Measurements from ENCODE around the gene KRT38.

KRT38 gene

DNA sequence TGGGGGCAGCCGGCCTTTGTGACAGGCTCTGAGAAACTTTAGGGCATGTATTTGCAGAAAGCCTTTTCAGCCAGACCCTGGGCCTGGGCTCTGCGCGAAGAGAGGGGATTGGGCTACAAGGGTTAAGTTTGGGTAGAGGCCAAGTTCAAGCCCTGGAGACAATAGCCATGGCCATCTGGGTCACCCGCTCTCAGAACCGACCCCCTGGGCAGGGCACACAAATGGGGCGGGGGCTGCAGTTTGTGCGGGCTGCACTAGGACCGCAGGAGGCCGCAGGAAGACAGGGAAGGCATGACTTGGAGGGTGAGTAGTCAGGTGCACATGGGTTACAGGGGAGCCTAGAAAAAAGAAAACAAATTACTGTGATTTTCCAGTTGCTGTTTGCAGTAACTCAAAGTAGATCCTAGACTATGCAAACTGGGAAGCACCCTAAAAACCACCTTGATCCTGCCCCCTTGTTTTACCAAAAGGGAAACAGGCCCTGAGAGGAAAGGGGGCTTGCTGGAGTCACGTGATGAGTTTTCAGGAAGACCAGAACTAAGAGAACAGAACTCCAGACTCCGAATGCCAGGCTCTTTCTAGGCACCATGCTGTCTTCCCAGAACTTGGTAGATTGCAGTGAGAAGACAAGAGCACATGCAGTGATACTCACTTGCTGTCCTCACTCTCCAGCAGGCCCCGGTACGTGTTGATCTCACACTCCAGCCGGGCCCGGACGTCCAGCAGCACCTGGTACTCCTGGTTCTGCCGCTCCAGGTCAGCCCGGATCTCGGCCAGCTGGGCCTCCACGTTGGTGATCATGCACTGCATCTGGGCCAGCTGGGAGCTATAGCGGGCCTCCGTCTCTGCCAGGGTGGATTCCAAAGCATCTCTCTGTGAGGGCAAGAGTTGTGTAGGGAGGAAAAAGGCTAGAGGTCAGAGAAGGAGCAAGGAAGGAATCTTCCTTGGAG lies 36.4 kb upstream of the KRT38 start:
- H3K27me3 ChIP-seq (ENCODE audit: insufficient read depth, low read length), result peaks cover 7% of the 10 kb centered on the region
- no peak overlapping the region for H3K4me3 ChIP-seq (ENCODE audit: low read length)
- no peaks in the 10 kb centered on the region for H3K36me3 ChIP-seq (ENCODE audit: insufficient read depth, low read length)
- H3K4me1 ChIP-seq (ENCODE audit: insufficient read depth, low read length), result no peaks in the 10 kb centered on the region
- H3K9me3 ChIP-seq (ENCODE audit: low read length), result no peaks in the 10 kb centered on the region
- no peak overlapping the region for H2AFZ ChIP-seq (ENCODE audit: low read depth, low read length)

DNA sequence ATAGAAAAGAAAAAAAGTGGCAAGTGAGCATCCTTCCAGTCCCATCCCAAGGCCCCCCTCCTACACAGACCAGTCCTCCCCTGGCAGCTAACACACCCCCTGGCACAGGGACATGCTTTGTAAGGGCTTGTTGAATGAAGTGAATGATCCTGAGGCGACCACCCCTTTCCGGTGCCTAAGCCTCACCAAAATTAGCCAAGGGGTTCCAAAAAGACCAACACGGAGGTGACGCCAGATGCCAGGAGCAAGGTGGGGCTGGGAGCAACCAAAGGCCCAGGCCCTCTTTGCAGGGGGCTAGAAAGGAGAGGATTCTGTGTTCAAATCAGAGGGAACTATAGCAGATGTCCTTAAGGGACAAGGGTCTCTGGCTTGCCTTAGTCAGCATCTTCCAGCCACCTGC lies 34.6 kb upstream of the KRT38 start:
- Histone ChIP-seq H3K36me3 (ENCODE audit: insufficient read depth, low read length) (no peaks in the 10 kb centered on the region), H3K9me3 (ENCODE audit: low read length) (no peaks in the 10 kb centered on the region), H3K4me1 (ENCODE audit: insufficient read depth, low read length) (no peaks in the 10 kb centered on the region), H3K4me3 (ENCODE audit: low read length) (no peak overlapping the region), H2AFZ (ENCODE audit: low read depth, low read length) (no peak overlapping the region), H3K27me3 (ENCODE audit: insufficient read depth, low read length) (peaks cover 7% of the 10 kb centered on the region)

DNA sequence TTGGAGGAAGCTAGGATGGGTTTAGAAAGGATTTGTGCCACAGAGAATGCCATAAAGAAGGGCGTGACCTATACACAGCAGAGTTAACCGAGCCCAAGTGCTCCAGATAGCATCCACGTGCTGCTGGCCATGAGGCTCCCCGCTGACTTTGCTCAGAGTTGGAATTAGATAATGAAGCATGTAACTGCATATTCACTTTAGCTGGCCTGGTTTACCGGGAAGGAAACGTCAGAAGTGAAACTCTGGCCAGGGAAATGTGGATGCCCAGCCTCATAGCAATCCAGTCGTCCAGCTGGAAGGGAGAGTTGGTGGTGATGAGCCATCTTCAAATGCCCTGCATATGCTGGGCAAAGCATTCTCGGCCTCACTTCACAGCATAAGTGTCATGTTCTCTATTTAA lies 34.1 kb upstream of the KRT38 start:
- Histone ChIP-seq H3K4me1 (ENCODE audit: insufficient read depth, low read length) (no peaks in the 10 kb centered on the region), H3K9me3 (ENCODE audit: low read length) (no peaks in the 10 kb centered on the region), H3K36me3 (ENCODE audit: insufficient read depth, low read length) (no peaks in the 10 kb centered on the region), H3K4me3 (ENCODE audit: low read length) (no peak overlapping the region), H2AFZ (ENCODE audit: low read depth, low read length) (no peak overlapping the region), H3K27me3 (ENCODE audit: insufficient read depth, low read length) (peaks cover 7% of the 10 kb centered on the region)

DNA sequence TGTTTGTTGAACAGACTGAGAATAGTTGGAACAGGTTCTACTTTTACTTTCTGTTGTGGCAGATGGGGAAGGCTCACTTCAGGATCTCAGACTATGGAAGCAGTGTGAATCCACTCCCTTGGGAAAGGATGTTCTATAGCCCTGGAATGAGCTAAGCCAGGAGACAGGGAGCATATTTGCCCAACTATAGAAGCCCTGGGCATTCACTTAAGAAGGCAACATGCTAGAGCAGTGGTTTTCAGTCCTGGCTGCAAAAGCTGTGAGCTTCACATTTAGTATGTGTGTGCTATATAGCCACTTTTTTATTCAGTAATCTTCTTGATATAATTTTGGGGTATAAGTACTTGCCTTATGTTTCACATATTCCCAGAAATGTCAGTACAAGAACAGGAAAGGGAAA lies 27.6 kb upstream of the KRT38 start:
- Histone ChIP-seq H2AFZ (ENCODE audit: low read depth, low read length) (no peak overlapping the region), H3K36me3 (ENCODE audit: insufficient read depth, low read length) (no peaks in the 10 kb centered on the region), H3K4me1 (ENCODE audit: insufficient read depth, low read length) (no peaks in the 10 kb centered on the region), H3K4me3 (ENCODE audit: low read length) (no peak overlapping the region), H3K27me3 (ENCODE audit: insufficient read depth, low read length) (peaks cover 3% of the 10 kb centered on the region), H3K9me3 (ENCODE audit: low read length) (no peaks in the 10 kb centered on the region)

DNA sequence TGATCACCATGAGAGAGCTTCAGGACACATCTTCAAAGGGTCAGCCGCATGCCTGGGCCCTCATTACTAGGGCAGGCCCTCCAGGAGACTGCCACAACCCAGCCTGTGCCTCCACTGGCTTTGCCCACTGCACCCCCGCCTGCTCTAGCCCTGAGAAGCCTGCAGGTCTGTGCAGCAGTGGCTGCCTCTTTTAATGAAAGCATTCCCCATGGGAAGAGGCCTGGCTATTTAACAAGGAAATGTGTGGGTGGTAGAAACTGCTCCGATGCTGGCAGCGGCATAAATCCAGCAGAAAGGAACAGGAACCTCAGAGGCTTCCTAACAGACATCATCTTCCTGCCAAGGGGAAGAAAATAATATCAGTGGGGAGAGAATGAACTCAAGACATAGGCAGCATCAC lies 26.8 kb upstream of the KRT38 start:
- Histone ChIP-seq H3K27me3 (ENCODE audit: insufficient read depth, low read length) (peaks cover 3% of the 10 kb centered on the region), H3K36me3 (ENCODE audit: insufficient read depth, low read length) (no peaks in the 10 kb centered on the region), H3K4me3 (ENCODE audit: low read length) (no peak overlapping the region), H3K9me3 (ENCODE audit: low read length) (no peaks in the 10 kb centered on the region), H2AFZ (ENCODE audit: low read depth, low read length) (no peak overlapping the region), H3K4me1 (ENCODE audit: insufficient read depth, low read length) (no peaks in the 10 kb centered on the region)

DNA sequence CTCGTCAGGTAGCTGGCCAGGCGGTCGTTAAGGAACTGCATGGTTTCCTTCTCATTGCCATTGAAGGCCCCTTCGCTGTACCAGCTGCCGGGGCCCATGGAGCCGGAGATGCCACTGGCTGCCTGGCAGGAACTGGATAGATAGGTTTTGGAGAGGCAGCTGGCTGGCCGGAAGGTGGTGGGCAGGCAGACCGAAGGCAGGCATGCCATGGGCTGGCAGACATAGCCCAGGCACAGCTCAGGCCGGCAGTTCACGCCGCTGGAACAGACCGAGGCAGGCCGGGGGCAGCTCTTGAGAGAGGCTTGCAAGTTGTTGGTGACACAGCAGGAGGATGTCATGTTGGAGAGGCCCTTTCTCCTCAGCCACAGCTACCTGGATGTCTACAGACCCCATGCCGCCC lies 26.2 kb upstream of the KRT38 start, which contains the start of gene KRT32:
Gene KRT32 (minus strand): TSS at position 399 of the 400 bp plus-strand sequence. CDS start 61 bp downstream, at position 338.
- Histone ChIP-seq H3K36me3 (ENCODE audit: insufficient read depth, low read length) (no peaks in the 10 kb centered on the region), H2AFZ (ENCODE audit: low read depth, low read length) (no peak within 1 kb of the TSS), H3K4me3 (ENCODE audit: low read length) (no peak within 1 kb of the TSS), H3K27me3 (ENCODE audit: insufficient read depth, low read length) (peaks cover 3% of the 10 kb centered on the region), H3K9me3 (ENCODE audit: low read length) (no peaks in the 10 kb centered on the region), H3K4me1 (ENCODE audit: insufficient read depth, low read length) (no peaks in the 10 kb centered on the region)

DNA sequence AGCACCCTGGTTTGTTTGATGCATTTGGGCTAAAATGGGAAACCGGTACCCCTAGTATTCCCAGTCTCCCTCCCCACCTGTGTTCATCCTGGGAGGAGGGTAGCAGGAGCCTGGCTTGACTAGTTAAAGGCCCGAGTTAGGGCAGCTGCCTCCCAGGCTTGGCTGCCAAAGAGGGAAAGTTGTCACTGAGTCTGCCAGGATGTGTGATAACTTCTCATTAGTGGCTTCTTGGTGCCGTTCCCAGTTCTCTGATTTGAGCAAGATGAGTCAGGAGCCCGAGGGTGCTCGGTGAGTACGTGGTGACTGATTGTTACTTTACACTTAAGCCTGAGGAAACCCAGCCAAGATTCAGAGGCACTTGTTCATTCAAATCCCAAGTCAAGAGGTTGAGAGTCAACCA lies 23.9 kb upstream of the KRT38 start:
- no peaks in the 10 kb centered on the region for H3K9me3 ChIP-seq (ENCODE audit: low read length)
- no peak overlapping the region for H3K4me3 ChIP-seq (ENCODE audit: low read length)
- H3K4me1 ChIP-seq (ENCODE audit: insufficient read depth, low read length), result no peaks in the 10 kb centered on the region
- H3K36me3 ChIP-seq (ENCODE audit: insufficient read depth, low read length), result no peaks in the 10 kb centered on the region
- H3K27me3 ChIP-seq (ENCODE audit: insufficient read depth, low read length), result peaks cover 3% of the 10 kb centered on the region
- no peak overlapping the region for H2AFZ ChIP-seq (ENCODE audit: low read depth, low read length)

DNA sequence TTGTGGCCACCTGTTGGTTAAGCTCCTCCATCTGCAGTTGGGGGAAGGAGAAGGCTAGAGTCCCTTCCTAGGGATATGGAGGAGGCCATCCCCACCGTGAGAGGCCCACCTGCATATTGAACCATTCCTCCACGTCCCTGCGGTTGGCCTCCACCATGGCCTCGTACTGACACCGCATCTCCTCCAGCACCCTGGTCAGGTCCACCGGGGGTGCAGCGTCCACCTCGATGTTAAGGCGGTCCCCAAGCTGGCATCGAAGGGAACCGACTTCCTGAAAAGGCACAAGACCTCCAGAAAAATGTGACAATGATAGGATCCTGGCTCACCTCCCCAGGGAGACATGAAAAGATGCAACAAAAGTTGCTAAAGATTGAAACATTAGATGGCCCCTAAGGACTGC lies 23.4 kb upstream of the KRT38 start:
- no peak overlapping the region for H3K4me3 ChIP-seq (ENCODE audit: low read length)
- no peaks in the 10 kb centered on the region for H3K4me1 ChIP-seq (ENCODE audit: insufficient read depth, low read length)
- H3K36me3 ChIP-seq (ENCODE audit: insufficient read depth, low read length), result no peaks in the 10 kb centered on the region
- H3K27me3 ChIP-seq (ENCODE audit: insufficient read depth, low read length), result peaks cover 3% of the 10 kb centered on the region
- no peak overlapping the region for H2AFZ ChIP-seq (ENCODE audit: low read depth, low read length)
- no peaks in the 10 kb centered on the region for H3K9me3 ChIP-seq (ENCODE audit: low read length)

DNA sequence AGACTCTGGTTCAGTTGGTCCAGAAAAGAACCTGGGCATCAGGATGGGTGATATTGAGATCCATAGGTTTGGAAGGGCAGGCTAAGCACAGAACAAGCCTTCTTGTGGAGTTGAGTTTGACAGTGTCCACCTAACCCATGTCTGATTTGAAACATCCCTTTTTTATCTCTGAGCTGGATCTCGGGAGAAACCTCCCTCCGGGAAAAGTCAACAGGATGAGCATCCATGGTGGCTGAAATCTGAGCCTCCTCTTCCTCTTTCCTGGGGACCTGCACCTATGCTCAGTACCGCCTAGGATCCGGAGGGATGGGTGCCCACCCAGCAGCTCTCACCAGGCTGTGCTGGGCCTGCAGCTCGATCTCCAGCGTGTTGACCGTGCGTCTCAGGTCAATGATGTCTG lies 23.0 kb upstream of the KRT38 start:
- Histone ChIP-seq H3K4me1 (ENCODE audit: insufficient read depth, low read length) (no peaks in the 10 kb centered on the region), H3K9me3 (ENCODE audit: low read length) (no peaks in the 10 kb centered on the region), H3K27me3 (ENCODE audit: insufficient read depth, low read length) (peaks cover 3% of the 10 kb centered on the region), H3K36me3 (ENCODE audit: insufficient read depth, low read length) (no peaks in the 10 kb centered on the region), H2AFZ (ENCODE audit: low read depth, low read length) (no peak overlapping the region), H3K4me3 (ENCODE audit: low read length) (no peak overlapping the region)

DNA sequence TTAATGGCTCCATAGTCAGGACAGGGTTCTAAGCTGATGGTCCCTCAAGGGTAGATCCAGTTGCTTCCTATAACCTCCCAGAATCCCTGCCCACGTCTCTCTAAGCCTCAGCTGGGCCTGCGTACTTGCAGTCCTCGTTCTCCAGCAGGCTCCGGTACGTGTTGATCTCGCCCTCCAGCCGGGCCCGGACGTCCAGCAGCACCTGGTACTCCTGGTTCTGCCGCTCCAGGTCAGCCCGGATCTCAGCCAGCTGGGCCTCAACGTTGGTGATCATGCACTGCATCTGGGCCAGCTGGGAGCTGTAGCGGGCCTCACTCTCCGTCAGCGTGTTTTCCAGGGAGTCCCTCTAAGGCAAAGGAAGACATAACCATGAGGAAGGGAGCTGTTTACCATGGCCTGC lies 21.9 kb upstream of the KRT38 start:
- H3K27me3 ChIP-seq (ENCODE audit: insufficient read depth, low read length), result peaks cover 3% of the 10 kb centered on the region
- no peak overlapping the region for H2AFZ ChIP-seq (ENCODE audit: low read depth, low read length)
- no peaks in the 10 kb centered on the region for H3K9me3 ChIP-seq (ENCODE audit: low read length)
- no peak overlapping the region for H3K4me3 ChIP-seq (ENCODE audit: low read length)
- H3K36me3 ChIP-seq (ENCODE audit: insufficient read depth, low read length), result no peaks in the 10 kb centered on the region
- no peaks in the 10 kb centered on the region for H3K4me1 ChIP-seq (ENCODE audit: insufficient read depth, low read length)

DNA sequence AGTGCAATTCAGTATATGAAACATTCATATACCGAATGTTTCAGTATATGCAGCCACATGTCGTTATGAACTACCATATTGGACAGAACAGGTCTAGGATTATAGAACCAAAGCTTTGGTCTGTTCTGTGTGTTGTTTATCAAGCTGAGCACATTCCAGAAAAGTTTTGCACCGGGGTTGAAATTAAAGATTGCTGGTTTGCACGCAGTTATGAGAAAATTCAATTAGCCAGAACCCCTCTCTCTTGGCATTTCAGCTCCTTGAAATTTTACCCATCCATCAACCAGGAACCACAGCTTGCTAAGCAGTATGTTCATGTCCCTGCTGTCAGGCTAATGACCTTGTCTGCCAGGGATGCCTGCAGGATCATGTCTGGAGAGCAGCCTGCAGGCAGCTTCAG lies 16.9 kb upstream of the KRT38 start:
- H2AFZ ChIP-seq (ENCODE audit: low read depth, low read length), result no peak overlapping the region
- no peak overlapping the region for H3K4me3 ChIP-seq (ENCODE audit: low read length)
- no peaks in the 10 kb centered on the region for H3K36me3 ChIP-seq (ENCODE audit: insufficient read depth, low read length)
- H3K27me3 ChIP-seq (ENCODE audit: insufficient read depth, low read length), result no peaks in the 10 kb centered on the region
- no peaks in the 10 kb centered on the region for H3K9me3 ChIP-seq (ENCODE audit: low read length)
- H3K4me1 ChIP-seq (ENCODE audit: insufficient read depth, low read length), result no peaks in the 10 kb centered on the region

DNA sequence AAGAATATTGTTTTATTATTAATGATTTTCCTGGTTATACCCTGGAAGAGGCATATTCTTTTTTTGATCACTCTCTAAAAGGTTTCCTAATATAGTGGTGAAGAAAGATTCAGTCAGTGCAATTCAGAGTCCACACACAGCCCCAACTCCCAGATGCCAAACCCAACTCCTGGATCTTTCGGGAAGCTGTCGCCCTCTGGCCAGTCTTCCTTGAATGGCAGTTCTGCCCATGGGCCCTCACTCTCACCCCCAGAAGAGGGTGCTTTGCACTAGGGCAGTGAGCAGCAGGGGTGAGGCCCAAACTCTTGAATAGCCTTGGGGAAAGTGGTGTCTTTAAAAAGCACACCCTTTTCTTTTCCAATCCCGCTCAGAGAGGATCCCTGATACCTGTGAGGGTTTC lies 15.4 kb upstream of the KRT38 start:
- H3K27me3 ChIP-seq (ENCODE audit: insufficient read depth, low read length), result no peaks in the 10 kb centered on the region

DNA sequence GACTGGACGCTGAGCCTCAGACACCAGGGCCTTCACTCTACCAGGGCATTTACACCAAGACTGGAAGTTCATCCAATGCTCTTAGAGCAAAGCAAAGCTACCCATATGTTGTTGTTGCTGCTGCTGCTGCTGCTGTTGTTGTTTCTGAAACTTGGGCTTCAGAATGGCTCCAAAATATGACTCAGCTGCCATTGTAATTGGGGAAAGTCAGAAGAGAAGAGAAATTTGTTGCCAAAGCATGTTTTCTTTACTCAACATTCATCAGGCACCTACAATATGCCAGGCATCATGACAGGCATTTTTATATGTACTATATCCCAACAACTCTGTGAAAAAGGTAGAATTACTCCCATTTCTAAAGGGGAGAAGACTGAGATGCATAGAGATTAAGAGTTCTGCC lies 14.5 kb upstream of the KRT38 start:
- no peak overlapping the region for H2AFZ ChIP-seq (ENCODE audit: low read depth, low read length)
- no peaks in the 10 kb centered on the region for H3K4me1 ChIP-seq (ENCODE audit: insufficient read depth, low read length)
- no peaks in the 10 kb centered on the region for H3K27me3 ChIP-seq (ENCODE audit: insufficient read depth, low read length)
- H3K36me3 ChIP-seq (ENCODE audit: insufficient read depth, low read length), result no peaks in the 10 kb centered on the region
- no peak overlapping the region for H3K4me3 ChIP-seq (ENCODE audit: low read length)
- H3K9me3 ChIP-seq (ENCODE audit: low read length), result no peaks in the 10 kb centered on the region

More for the DNA sequence above, 15.4 kb upstream of the KRT38 start:
- H3K9me3 ChIP-seq (ENCODE audit: low read length), result no peaks in the 10 kb centered on the region
- H3K36me3 ChIP-seq (ENCODE audit: insufficient read depth, low read length), result no peaks in the 10 kb centered on the region
- no peak overlapping the region for H2AFZ ChIP-seq (ENCODE audit: low read depth, low read length)
- H3K4me1 ChIP-seq (ENCODE audit: insufficient read depth, low read length), result no peaks in the 10 kb centered on the region
- no peak overlapping the region for H3K4me3 ChIP-seq (ENCODE audit: low read length)

DNA sequence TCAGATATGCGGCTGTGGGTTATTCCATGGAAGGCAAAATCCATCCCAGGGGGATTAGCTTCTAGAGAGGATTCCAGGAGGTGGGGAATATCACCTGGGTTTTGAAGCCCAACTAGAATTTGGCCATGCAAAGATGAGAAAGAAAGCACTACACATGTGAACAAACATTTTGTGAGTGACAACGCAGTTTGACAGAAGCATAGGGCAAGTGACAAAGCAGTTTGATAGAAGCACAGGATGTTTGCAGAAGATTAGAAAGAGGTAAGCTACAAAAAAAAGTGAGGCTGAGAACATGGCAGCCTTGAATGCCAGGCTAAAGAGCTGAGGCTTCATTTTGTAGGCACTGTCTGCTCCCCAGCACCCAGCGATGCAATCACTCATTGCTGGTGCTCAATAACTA lies 12.3 kb upstream of the KRT38 start:
- Histone ChIP-seq H2AFZ (ENCODE audit: low read depth, low read length) (no peak overlapping the region), H3K36me3 (ENCODE audit: insufficient read depth, low read length) (no peaks in the 10 kb centered on the region), H3K4me3 (ENCODE audit: low read length) (no peak overlapping the region), H3K9me3 (ENCODE audit: low read length) (no peaks in the 10 kb centered on the region), H3K27me3 (ENCODE audit: insufficient read depth, low read length) (no peaks in the 10 kb centered on the region), H3K4me1 (ENCODE audit: insufficient read depth, low read length) (no peaks in the 10 kb centered on the region)

All from neuron (in vitro differentiated cells).